Thoracic aorta (tissue), 2 donors: Measurements from ENCODE around the gene SLPI. TPM values are rescaled to one million over a fixed set of nuclear protein-coding genes. Genes with fewer than 3 reads are reported as not detected.

Experiments
- ATAC-seq: fragments of 150-250 bp; one replicate; pipeline ENCODE4 v1.8.0; 2017; ENCODE audit warnings: low read depth; ENCODE audit not compliant: insufficient number of reproducible peaks, low FRiP score
- DNase-seq: peaks from one replicate; pipeline ENCODE4 v3.0.0-alpha.2; 2020; ENCODE audit warnings: low spot score
- H3K27ac ChIP-seq, 2 donors: fragments of 200-600 bp; sonication (generic); 1 replicate in 1 of 2; 2 replicates in 1 of 2; pipeline ENCODE4 v1.5.1; 2016; ENCODE audit warnings: mild to moderate bottlenecking in 2 of 2, moderate library complexity in 2 of 2
- H3K27me3 ChIP-seq: fragments of 200-600 bp; sonication (generic); replicated peaks from 2 replicates; pipeline ENCODE4 v1.6.0; 2016; ENCODE audit warnings: mild to moderate bottlenecking; ENCODE audit not compliant: insufficient read depth
- H3K36me3 ChIP-seq: fragments of 200-600 bp; sonication (generic); one replicate; pipeline ENCODE4 v1.5.1; 2016
- H3K4me1 ChIP-seq, 2 donors: fragments of 200-600 bp; sonication (generic); 1 replicate in 1 of 2; 2 replicates in 1 of 2; pipeline versions ENCODE4 v1.5.1 to v1.6.0; 2016; ENCODE audit warnings: low read depth in 2 of 2, mild to moderate bottlenecking in 1 of 2; ENCODE audit not compliant: control insufficient read depth in 1 of 2
- H3K4me3 ChIP-seq: fragments of 200-600 bp; sonication (generic); 2 replicates; pipeline ENCODE4 v1.5.1; 2016; ENCODE audit warnings: mild to moderate bottlenecking
- H3K9me3 ChIP-seq: fragments of 200-600 bp; sonication (generic); 2 replicates; pipeline ENCODE4 v1.5.1; 2016
- CTCF ChIP-seq: fragments of 200-600 bp; sonication (generic); IDR thresholded peaks from one replicate; pipeline ENCODE4 v1.5.1; 2019; ENCODE audit warnings: antibody characterized with exemption
- total RNA-seq, 2 donors: library from RNA; depleted of rRNA; stranded (reverse); fragments of >200 nt; gene quantifications; one replicate each; pipeline versions ENCODE4 v1.1.0 to v1.2.3, GENCODE V29; 2016

SLPI gene
- total RNA-seq, 2 donors from 2014 or later, result 44.3 to 56.0 TPM

- no peak for ATAC-seq
- H3K4me1 ChIP-seq, result no peaks in the 10 kb centered on the region
- no peaks in the 10 kb centered on the region for H3K27me3 ChIP-seq
- H3K36me3 ChIP-seq, result no peaks in the 10 kb centered on the region
- no peak overlapping the region for H3K27ac ChIP-seq
- no peak for TF ChIP-seq CTCF
- H3K9me3 ChIP-seq, result no peaks in the 10 kb centered on the region
- DNase-seq, result no peak
- no peak overlapping the region for H3K4me3 ChIP-seq
Measured at GRCh38 chr20:45299786-45300185, 45.4 kb upstream of the SLPI start.

- H3K27ac ChIP-seq, result no peak overlapping the region
- no peaks in the 10 kb centered on the region for H3K27me3 ChIP-seq
- peaks cover 0 to 8% of the 10 kb centered on the region in 2 donors for H3K4me1 ChIP-seq
- ATAC-seq (no peak), DNase-seq (no peak)
- TF ChIP-seq CTCF, result no peak
- no peaks in the 10 kb centered on the region for H3K9me3 ChIP-seq
- no peaks in the 10 kb centered on the region for H3K36me3 ChIP-seq
- H3K4me3 ChIP-seq, result no peak overlapping the region
Measured at GRCh38 chr20:45297786-45298497, 43.6 kb upstream of the SLPI start.

GRCh38 chr20:45294659-45295058 lies 40.3 kb upstream of the SLPI start:
- TF ChIP-seq CTCF, result no peak
- H3K9me3 ChIP-seq, result no peaks in the 10 kb centered on the region
- no peak for DNase-seq
- H3K4me1 ChIP-seq, result peaks cover 0 to 8% of the 10 kb centered on the region in 2 donors
- no peak overlapping the region for H3K27ac ChIP-seq
- no peaks in the 10 kb centered on the region for H3K27me3 ChIP-seq
- no peak for ATAC-seq
- no peak overlapping the region for H3K4me3 ChIP-seq
- H3K36me3 ChIP-seq, result no peaks in the 10 kb centered on the region

- Histone ChIP-seq H3K4me1 (peaks cover 0 to 8% of the 10 kb centered on the region in 2 donors), H3K9me3 (no peaks in the 10 kb centered on the region), H3K4me3 (peak overlapping the region; percentile 82), H3K27me3 (no peaks in the 10 kb centered on the region), H3K36me3 (no peaks in the 10 kb centered on the region), H3K27ac (no peak overlapping the region)
- DNase-seq, result no peak
- TF ChIP-seq CTCF, result no peak
- no peak for ATAC-seq
Measured at GRCh38 chr20:45294003-45294368, 39.6 kb upstream of the SLPI start.

- Histone ChIP-seq H3K36me3 (no peaks in the 10 kb centered on the region), H3K4me3 (peak overlapping the region; percentile 82), H3K9me3 (no peaks in the 10 kb centered on the region), H3K4me1 (peaks cover 0 to 8% of the 10 kb centered on the region in 2 donors), H3K27me3 (no peaks in the 10 kb centered on the region), H3K27ac (no peak overlapping the region)
- no peak for ATAC-seq
- TF ChIP-seq CTCF, result peak; percentile 93
- DNase-seq, result peak; percentile 60
Measured at GRCh38 chr20:45293041-45294002, 39.0 kb upstream of the SLPI start.
